ENCODE measurements around the gene UMPS. TPM values are rescaled to one million over a fixed set of nuclear protein-coding genes. Genes with fewer than 3 reads are reported as not detected.

Gene UMPS
- total RNA-seq, 1 experiment from 2014 or later: 45.4 TPM

GRCh38 chr3:124764746-124765145, 34.5 kb downstream of the UMPS start:
- ATAC-seq (no peak), DNase-seq (ENCODE audit: low spot score) (no peak)
- POLR2A ChIA-PET: no interaction called here
- Mint-ChIP-seq H3K27me3 (ENCODE audit: low read depth) (no peaks in the 10 kb centered on the region), H3K9me3 (no peaks in the 10 kb centered on the region), H3K36me3 (peaks cover 66% of the 10 kb centered on the region), H3K27ac (no peak overlapping the region), H3K4me3 (no peak overlapping the region), H3K4me1 (peaks cover 15% of the 10 kb centered on the region)
- CTCF ChIA-PET: no interaction called here
- TF ChIP-seq NR1H2 (CRISPR knock-in tag; IDR thresholded peaks at IDR 0.05) (no peak), SMAD3 (CRISPR knock-in tag; IDR thresholded peaks at IDR 0.05; ENCODE audit: borderline replicate concordance) (no peak), NR2C2 (CRISPR knock-in tag; IDR thresholded peaks at IDR 0.05) (no peak), IRF1 (CRISPR knock-in tag; IDR thresholded peaks at IDR 0.05) (no peak)
- TF ChIP-seq, protein P1, sequence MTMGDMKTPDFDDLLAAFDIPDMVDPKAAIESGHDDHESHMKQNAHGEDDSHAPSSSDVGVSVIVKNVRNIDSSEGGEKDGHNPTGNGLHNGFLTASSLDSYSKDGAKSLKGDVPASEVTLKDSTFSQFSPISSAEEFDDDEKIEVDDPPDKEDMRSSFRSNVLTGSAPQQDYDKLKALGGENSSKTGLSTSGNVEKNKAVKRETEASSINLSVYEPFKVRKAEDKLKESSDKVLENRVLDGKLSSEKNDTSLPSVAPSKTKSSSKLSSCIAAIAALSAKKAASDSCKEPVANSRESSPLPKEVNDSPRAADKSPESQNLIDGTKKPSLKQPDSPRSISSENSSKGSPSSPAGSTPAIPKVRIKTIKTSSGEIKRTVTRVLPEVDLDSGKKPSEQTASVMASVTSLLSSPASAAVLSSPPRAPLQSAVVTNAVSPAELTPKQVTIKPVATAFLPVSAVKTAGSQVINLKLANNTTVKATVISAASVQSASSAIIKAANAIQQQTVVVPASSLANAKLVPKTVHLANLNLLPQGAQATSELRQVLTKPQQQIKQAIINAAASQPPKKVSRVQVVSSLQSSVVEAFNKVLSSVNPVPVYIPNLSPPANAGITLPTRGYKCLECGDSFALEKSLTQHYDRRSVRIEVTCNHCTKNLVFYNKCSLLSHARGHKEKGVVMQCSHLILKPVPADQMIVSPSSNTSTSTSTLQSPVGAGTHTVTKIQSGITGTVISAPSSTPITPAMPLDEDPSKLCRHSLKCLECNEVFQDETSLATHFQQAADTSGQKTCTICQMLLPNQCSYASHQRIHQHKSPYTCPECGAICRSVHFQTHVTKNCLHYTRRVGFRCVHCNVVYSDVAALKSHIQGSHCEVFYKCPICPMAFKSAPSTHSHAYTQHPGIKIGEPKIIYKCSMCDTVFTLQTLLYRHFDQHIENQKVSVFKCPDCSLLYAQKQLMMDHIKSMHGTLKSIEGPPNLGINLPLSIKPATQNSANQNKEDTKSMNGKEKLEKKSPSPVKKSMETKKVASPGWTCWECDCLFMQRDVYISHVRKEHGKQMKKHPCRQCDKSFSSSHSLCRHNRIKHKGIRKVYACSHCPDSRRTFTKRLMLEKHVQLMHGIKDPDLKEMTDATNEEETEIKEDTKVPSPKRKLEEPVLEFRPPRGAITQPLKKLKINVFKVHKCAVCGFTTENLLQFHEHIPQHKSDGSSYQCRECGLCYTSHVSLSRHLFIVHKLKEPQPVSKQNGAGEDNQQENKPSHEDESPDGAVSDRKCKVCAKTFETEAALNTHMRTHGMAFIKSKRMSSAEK (CRISPR knock-in tag; IDR thresholded peaks at IDR 0.05; ENCODE audit: borderline replicate concordance): no peak
- TF ChIP-seq, protein P2, sequence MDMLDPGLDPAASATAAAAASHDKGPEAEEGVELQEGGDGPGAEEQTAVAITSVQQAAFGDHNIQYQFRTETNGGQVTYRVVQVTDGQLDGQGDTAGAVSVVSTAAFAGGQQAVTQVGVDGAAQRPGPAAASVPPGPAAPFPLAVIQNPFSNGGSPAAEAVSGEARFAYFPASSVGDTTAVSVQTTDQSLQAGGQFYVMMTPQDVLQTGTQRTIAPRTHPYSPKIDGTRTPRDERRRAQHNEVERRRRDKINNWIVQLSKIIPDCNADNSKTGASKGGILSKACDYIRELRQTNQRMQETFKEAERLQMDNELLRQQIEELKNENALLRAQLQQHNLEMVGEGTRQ (CRISPR knock-in tag; IDR thresholded peaks at IDR 0.05): no peak
- TF ChIP-seq, protein P3, sequence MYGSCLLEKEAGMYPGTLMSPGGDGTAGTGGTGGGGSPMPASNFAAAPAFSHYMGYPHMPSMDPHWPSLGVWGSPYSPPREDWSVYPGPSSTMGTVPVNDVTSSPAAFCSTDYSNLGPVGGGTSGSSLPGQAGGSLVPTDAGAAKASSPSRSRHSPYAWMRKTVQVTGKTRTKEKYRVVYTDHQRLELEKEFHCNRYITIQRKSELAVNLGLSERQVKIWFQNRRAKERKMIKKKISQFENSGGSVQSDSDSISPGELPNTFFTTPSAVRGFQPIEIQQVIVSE (CRISPR knock-in tag; IDR thresholded peaks at IDR 0.05; ENCODE audit: borderline replicate concordance): no peak

GRCh38 chr3:124765197-124765840, 35.1 kb downstream of the UMPS start:
- peaks cover 71% of the 10 kb centered on the region for H3K36me3 Mint-ChIP-seq
- ChIA-PET CTCF (interaction anchor here (1.7 kb wide), 1 partner anchor 136 kb away, joined by 4 read pairs; no protein-coding TSS in a partner anchor), POLR2A (no interaction called here)
- H3K27ac Mint-ChIP-seq: no peak overlapping the region
- TF ChIP-seq, protein P4, sequence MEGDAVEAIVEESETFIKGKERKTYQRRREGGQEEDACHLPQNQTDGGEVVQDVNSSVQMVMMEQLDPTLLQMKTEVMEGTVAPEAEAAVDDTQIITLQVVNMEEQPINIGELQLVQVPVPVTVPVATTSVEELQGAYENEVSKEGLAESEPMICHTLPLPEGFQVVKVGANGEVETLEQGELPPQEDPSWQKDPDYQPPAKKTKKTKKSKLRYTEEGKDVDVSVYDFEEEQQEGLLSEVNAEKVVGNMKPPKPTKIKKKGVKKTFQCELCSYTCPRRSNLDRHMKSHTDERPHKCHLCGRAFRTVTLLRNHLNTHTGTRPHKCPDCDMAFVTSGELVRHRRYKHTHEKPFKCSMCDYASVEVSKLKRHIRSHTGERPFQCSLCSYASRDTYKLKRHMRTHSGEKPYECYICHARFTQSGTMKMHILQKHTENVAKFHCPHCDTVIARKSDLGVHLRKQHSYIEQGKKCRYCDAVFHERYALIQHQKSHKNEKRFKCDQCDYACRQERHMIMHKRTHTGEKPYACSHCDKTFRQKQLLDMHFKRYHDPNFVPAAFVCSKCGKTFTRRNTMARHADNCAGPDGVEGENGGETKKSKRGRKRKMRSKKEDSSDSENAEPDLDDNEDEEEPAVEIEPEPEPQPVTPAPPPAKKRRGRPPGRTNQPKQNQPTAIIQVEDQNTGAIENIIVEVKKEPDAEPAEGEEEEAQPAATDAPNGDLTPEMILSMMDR (IDR thresholded peaks at IDR 0.05): no peak
- no peak for TF ChIP-seq NR2C2 (CRISPR knock-in tag; IDR thresholded peaks at IDR 0.05)
- TF ChIP-seq HMGA2 (CRISPR knock-in tag; IDR thresholded peaks at IDR 0.05): no peak
- TF ChIP-seq ZNF423 (CRISPR knock-in tag; IDR thresholded peaks at IDR 0.05): no peak
- TF ChIP-seq FOXP1 (CRISPR knock-in tag; IDR thresholded peaks at IDR 0.05; ENCODE audit: borderline replicate concordance): no peak
- TF ChIP-seq, protein P5, sequence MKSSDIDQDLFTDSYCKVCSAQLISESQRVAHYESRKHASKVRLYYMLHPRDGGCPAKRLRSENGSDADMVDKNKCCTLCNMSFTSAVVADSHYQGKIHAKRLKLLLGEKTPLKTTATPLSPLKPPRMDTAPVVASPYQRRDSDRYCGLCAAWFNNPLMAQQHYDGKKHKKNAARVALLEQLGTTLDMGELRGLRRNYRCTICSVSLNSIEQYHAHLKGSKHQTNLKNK (CRISPR knock-in tag; IDR thresholded peaks at IDR 0.05): no peak
- no peak for TF ChIP-seq ELF4 (CRISPR knock-in tag; IDR thresholded peaks at IDR 0.05; ENCODE audit: low read depth)
- no peaks in the 10 kb centered on the region for H3K9me3 Mint-ChIP-seq
- no peak overlapping the region for H3K4me3 Mint-ChIP-seq
- H3K27me3 Mint-ChIP-seq (ENCODE audit: low read depth): no peaks in the 10 kb centered on the region
- ATAC-seq: no peak
- peaks cover 12% of the 10 kb centered on the region for H3K4me1 Mint-ChIP-seq
- no peak for DNase-seq (ENCODE audit: low spot score)

Data from WTC11 (cell line).